HL-60/S4 treated with phorbol 12-myristate 13-acetate at 8.2 ng/mL for 4 days and 3 days (cell line): Measurements from ENCODE around the gene GSTP1.
"Not testable (repeated sequence)": the region's sequence is repeated elsewhere in the genome, so short reads cannot be mapped to it uniquely, and the experiment has no call there.

Experiments
- in situ Hi-C: fragments of 300-500 bp; cut with MboI; formaldehyde crosslinking; loops from 2 replicates; pipeline ENCODE4 v1.15.0; 2022; ENCODE audit warnings: low sequenced_read_pairs

The GSTP1 gene

DNA sequence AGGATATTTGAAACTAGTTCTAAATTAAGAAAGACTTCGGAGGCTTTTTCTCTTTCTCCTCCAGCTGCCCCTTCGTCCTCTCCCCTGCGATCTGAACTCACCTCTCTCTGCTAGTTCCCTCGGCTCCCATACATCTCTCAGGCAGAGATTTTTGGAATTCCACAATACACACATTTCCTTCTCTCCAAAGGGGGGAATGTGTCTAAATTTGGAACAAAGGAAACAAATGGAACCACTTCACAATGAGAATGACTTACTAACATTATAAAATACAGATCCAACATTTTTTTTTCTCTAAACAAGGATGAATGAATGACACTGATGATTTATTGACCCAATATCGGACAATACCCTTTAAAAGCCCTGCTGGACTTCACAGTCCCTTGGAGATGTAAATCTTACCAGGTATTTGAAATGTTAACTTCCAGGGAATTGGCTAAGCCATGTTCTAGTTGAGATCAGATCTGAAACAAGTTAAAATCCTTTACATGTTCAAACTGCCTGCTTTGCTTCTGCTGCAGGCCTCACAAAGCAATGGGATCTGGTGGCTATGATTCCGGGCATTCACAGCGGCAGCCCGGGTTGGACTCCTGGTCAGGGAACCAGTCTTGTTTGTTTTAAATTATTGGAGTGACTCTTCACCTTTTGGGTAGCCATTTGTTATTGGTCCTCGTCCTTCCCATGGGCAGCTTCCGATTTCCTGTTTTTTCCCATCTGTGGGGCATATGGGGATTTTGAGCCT lies 20.5 kb upstream of the GSTP1 start:
- in situ Hi-C loops: no loop called here

DNA sequence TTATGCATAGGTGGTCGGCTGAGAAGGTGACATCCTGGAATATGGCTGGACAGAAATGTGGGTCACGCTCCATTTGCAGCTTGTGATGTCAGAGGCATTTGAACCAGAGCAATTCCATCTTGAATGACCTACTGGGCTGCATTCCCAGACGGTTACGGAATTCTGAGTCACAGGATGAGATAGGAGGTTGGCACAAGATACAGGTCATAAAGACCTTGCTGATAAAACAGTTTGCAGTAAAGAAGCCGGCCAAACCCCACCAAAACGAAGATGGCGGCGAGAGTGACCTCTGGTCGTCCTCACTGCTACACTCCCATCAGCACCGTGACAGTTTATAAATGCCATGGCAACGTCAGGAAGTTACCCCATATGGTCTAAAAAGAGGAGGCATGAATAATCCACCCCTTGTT lies 19.9 kb upstream of the GSTP1 start:
- in situ Hi-C loops: not testable (repeated sequence)

- in situ Hi-C loops: no loop called here
Measured at GRCh38 chr11:67564230-67564629, 19.4 kb upstream of the GSTP1 start.

GRCh38 chr11:67571443-67571842 lies 12.2 kb upstream of the GSTP1 start:
- in situ Hi-C loops: no loop called here

DNA sequence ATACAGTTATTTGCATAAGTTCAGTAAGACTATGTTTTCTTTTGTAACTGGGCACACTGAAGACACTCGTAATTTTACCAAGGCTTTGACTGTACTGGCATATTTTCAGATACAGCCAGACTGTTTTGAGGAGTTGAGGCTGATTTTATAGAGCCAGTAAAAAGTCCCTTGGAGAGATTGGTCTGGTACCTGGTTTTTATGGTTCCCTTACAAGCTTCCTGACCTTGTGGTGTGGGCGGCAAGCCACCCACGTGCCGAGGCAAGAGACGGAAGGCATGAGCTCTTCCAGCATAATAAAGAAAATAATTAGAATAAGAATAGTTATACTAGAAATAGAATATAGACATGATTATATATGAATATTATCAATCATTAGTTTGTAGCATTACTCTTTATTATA lies 11.3 kb upstream of the GSTP1 start:
- in situ Hi-C loops: no loop called here

DNA sequence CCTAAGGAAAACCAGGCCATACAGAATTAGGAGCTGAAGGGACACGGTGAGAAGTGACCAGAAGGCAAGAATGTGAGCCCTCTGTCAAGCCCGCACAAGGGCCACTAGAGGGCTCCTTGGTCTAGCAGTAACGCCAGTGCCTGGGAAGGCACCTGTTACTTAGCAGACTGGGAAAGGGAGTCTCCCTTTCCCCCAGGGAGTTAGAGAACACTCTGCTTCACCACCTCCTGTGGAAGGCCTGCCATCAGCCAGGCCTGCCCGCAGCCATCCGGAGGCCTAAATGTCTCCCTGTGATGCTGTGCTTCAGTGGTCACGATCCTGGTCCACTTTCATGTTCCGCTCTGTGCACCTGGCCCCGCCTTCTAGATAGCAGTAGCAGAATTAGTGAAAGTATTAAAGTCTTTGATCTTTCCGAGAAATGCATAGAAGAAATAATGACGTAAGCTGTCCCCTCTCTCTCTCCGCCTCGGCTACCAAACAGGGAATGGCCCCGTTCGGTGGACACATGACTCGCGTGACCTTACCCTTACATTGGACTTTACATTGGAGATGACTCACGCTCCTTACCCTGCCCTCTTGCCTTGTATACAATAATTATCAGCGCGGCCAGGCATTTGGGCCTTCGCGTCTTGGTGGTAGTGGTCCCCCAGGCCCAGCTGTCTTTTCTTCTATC lies 10.7 kb upstream of the GSTP1 start:
- in situ Hi-C loops: no loop called here

DNA sequence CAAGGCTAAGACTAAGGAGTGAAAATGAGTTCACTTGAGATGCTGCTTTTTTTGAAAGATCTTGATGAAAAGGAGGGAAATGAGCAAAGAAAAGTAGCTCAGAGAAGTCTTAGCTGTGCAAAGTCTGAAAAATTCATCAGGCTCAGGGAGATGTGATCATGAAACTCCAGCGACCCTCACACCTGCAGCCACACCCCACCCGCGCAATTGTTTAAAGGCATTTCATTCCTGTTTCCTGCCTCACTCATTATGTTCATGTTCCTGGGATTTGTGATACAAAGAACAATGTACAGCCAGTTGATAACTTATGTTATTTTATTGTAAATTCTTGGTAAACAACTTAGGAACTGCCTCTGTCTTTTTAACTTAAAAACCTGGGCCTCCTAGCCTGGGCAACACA lies 8.7 kb upstream of the GSTP1 start:
- in situ Hi-C loops: no loop called here

GRCh38 chr11:67576735-67577475 lies 6.7 kb upstream of the GSTP1 start:
- in situ Hi-C loops: no loop called here

DNA sequence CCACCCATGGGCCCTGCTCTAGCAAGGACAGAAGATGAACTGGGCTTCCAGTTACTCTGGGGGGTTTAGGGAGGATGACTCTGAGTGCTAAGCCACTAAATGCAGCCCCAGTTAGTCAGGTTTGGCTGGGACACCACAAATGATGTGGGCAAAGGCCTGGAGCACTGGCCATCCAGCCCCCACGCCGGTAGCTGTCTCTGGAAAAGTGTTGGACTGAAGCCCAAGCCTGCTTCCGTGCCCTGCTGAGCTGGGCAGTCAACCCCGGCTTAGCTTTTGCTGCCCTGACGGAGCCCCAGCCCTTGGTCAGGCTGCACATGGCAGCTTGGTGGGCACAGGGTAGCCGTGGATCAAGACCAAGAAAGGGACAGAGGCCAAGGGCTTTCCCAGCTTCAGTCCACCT lies 5.7 kb upstream of the GSTP1 start:
- in situ Hi-C loops: no loop called here

DNA sequence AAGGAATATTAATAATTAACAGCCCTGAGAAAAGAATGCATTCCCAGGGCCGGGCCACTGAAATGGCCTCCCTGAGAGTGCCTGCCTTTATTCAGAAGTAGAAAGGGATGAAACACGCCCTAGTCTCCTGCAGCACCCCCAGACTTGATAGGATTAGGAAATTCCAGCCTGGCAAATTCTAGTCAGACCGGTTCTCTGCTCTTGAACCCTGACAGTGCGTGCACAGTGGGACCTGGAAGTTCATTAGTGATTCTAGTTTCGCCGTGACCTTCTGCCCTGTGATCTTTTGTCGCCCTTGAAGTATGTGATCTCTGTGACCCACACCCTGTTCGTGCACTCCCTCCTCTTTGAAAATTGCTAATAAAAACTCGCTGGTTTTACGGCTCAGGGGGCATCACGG lies 2.1 kb upstream of the GSTP1 start:
- in situ Hi-C loops: no loop called here

DNA sequence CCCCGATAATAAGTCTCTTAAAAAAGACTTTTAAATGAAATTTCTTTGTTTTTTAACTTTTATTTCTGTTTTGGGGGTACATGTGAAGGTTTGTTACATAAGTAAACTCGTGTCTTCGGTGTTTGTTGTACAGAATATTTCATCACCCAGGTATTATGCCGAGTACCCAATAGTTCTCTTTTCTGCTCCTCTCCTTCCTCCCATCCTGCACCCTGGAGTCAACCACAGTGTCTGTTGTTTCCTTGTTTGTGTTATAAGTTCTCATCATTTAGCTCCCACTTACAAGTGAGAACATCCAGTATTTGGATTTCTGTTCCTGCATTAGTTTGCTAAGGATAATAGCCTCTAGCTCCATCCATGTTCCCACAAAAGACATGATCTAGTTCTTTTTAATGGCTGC lies 1.6 kb upstream of the GSTP1 start:
- in situ Hi-C loops: no loop called here

DNA sequence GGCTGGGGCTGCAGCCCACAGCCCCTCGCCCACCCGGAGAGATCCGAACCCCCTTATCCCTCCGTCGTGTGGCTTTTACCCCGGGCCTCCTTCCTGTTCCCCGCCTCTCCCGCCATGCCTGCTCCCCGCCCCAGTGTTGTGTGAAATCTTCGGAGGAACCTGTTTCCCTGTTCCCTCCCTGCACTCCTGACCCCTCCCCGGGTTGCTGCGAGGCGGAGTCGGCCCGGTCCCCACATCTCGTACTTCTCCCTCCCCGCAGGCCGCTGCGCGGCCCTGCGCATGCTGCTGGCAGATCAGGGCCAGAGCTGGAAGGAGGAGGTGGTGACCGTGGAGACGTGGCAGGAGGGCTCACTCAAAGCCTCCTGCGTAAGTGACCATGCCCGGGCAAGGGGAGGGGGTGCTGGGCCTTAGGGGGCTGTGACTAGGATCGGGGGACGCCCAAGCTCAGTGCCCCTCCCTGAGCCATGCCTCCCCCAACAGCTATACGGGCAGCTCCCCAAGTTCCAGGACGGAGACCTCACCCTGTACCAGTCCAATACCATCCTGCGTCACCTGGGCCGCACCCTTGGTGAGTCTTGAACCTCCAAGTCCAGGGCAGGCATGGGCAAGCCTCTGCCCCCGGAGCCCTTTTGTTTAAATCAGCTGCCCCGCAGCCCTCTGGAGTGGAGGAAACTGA lies 731 bp downstream of the GSTP1 start:
- in situ Hi-C loops: no loop called here

DNA sequence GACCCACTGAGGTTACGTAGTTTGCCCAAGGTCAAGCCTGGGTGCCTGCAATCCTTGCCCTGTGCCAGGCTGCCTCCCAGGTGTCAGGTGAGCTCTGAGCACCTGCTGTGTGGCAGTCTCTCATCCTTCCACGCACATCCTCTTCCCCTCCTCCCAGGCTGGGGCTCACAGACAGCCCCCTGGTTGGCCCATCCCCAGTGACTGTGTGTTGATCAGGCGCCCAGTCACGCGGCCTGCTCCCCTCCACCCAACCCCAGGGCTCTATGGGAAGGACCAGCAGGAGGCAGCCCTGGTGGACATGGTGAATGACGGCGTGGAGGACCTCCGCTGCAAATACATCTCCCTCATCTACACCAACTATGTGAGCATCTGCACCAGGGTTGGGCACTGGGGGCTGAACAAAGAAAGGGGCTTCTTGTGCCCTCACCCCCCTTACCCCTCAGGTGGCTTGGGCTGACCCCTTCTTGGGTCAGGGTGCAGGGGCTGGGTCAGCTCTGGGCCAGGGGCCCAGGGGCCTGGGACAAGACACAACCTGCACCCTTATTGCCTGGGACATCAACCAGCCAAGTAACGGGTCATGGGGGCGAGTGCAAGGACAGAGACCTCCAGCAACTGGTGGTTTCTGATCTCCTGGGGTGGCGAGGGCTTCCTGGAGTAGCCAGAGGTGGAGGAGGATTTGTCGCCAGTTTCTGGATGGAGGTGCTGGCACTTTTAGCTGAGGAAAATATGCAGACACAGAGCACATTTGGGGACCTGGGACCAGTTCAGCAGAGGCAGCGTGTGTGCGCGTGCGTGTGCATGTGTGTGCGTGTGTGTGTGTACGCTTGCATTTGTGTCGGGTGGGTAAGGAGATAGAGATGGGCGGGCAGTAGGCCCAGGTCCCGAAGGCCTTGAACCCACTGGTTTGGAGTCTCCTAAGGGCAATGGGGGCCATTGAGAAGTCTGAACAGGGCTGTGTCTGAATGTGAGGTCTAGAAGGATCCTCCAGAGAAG lies 1.6 kb downstream of the GSTP1 start:
- in situ Hi-C loops: no loop called here

- in situ Hi-C loops: no loop called here
Measured at GRCh38 chr11:67585911-67586310, 2.3 kb downstream of the GSTP1 start.

DNA sequence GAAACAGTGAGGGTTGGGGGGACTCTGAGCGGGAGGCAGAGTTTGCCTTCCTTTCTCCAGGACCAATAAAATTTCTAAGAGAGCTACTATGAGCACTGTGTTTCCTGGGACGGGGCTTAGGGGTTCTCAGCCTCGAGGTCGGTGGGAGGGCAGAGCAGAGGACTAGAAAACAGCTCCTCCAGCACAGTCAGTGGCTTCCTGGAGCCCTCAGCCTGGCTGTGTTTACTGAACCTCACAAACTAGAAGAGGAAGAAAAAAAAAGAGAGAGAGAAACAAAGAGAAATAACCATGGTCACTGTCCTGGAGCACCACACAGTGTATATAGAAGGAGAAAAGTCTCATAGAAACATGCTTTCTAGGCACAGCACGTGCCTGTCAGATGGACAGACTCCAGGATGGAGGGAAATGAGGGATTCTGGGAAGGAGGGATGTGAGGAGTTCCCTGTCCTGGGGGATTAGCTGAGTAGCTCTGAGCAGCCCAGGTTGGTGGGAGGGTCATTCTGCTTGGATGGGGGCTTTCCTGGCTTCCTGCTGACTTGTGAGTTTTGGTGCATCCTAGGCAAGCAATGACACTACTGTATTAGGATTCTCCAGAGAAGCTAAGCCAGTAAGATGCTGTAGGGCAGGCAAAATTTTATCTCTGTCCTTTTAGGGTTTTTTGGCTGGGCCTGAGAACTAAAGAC lies 3.1 kb downstream of the GSTP1 start:
- in situ Hi-C loops: no loop called here

DNA sequence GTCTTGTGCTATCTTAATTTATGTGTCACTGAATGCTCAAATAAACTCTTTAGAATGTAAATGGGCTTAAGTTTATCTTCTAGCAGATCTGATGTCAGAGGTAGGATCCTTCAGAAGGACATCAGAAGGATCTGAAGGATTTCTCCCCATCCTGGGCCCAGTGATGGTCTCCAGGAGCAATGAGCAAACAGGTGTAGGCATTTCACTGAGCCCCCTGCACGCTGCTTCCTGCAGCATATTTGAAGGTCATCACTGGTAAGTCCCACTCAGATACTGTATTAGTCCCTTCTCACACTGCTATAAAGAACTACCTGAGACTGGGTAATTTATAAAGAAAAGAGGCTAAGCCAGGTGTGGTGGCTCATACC lies 4.5 kb downstream of the GSTP1 start:
- in situ Hi-C loops: no loop called here

GRCh38 chr11:67588899-67589415 lies 5.3 kb downstream of the GSTP1 start:
- in situ Hi-C loops: not testable (repeated sequence)

DNA sequence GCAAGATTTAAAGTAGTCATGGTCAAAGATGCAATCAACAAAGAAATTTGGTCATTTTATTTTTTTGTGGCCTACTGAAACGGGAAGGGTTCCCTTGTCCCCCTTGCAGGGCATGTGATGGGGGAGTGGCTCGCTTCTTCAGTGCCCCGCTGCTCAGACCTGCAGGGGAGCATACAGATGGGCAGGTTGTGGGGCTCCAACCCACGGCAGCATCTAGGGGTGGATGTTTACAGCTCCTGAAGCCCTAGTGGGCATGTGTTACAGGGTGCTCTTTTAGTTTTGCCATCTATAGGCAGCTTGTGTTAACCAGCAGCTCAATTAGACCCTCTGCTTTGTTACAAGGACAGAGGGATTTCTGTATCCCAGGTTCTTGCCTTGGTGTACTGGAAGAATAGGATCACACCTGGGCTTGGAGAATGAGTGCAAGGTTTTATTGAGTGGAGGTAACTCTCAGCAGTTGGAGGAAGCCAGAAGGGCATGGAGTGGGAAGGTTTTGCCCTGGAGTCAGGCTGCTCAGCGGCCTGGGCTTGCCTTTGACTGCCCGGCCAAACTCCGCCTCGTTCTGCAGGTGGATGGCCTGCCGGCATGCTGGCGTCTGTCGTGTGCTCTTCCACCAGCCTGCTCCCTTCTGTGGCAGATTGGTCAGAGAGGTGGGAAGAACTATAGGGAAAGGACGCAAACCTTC lies 9.4 kb downstream of the GSTP1 start:
- in situ Hi-C loops: no loop called here

DNA sequence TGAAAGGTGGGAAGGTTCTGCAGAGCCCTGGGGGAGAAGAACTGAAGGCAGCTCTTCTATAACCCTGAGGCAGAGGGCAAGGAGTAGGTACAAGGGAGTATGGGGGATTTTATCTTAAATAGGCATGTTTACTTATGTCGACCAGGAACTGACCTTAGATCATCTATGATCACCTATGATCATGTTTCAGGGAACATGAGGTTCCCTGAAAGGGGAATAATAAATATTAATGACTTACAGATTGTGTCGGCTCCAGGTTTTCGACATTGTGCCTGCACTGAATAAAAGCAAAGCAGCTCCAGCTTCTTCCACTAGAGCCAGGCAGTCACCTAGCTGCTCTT lies 9.9 kb downstream of the GSTP1 start:
- in situ Hi-C loops: no loop called here
